NT2/D1 (cell line): ENCODE results near the gene HIGD1C.

Source experiments
- SUZ12 ChIP-seq: IDR thresholded peaks from 2 replicates; pipeline ENCODE4 v1.6.1; 2011; ENCODE audit not compliant: insufficient read length, insufficient read depth; ENCODE audit errors: extremely low read depth
- YY1 ChIP-seq: IDR thresholded peaks from 2 replicates; pipeline ENCODE4 v1.6.1; 2011; ENCODE audit not compliant: insufficient read length, insufficient read depth
- ZNF274 ChIP-seq: IDR thresholded peaks from 2 replicates; pipeline ENCODE4 v1.6.1; 2011; ENCODE audit warnings: mild to moderate bottlenecking, low read depth, low read length

GRCh38 chr12:50951112-50951511, 1.2 kb upstream of the HIGD1C start:
- TF ChIP-seq SUZ12 (no peak), ZNF274 (no peak), YY1 (no peak)
